NB4 (cell line): ENCODE data around the gene PNMA8B.

Experiments
- POLR2A ChIP-seq: IDR thresholded peaks from 2 replicates; pipeline ENCODE4 v1.6.1; 2011; ENCODE audit warnings: mild to moderate bottlenecking; ENCODE audit not compliant: insufficient read length; ENCODE audit errors: extremely low read depth
- TF ChIP-seq, protein P1 (sequence below): IDR thresholded peaks from one replicate; pipeline ENCODE4 v1.5.1; 2012; ENCODE audit warnings: low read depth, low read length
- TF ChIP-seq, protein P2 (sequence below): IDR thresholded peaks from 2 replicates; pipeline ENCODE4 v1.6.1; 2011; ENCODE audit warnings: low read depth, low read length

DNA sequence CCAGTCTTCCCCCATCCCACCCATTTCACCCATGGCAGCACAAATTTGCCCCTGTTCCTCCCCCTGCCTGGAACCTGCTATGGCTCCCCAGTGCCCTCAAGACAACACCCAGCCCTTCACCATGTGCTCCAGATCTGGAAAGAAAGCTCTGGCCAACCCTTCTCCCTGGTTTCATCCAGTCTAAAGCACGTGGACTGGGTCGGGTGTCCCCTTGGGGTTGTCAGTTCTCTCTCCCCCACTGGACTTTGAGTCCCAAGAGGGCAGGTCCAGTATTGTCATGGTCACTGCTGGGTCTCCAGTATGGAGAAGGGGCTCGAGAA lies 19.6 kb upstream of the PNMA8B start:
- no peak for TF ChIP-seq POLR2A
- TF ChIP-seq, protein P1, sequence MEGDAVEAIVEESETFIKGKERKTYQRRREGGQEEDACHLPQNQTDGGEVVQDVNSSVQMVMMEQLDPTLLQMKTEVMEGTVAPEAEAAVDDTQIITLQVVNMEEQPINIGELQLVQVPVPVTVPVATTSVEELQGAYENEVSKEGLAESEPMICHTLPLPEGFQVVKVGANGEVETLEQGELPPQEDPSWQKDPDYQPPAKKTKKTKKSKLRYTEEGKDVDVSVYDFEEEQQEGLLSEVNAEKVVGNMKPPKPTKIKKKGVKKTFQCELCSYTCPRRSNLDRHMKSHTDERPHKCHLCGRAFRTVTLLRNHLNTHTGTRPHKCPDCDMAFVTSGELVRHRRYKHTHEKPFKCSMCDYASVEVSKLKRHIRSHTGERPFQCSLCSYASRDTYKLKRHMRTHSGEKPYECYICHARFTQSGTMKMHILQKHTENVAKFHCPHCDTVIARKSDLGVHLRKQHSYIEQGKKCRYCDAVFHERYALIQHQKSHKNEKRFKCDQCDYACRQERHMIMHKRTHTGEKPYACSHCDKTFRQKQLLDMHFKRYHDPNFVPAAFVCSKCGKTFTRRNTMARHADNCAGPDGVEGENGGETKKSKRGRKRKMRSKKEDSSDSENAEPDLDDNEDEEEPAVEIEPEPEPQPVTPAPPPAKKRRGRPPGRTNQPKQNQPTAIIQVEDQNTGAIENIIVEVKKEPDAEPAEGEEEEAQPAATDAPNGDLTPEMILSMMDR, result no peak
- TF ChIP-seq, protein P2, sequence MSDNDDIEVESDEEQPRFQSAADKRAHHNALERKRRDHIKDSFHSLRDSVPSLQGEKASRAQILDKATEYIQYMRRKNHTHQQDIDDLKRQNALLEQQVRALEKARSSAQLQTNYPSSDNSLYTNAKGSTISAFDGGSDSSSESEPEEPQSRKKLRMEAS, result peak; percentile 60
